SK-N-SH treated with all-trans-retinoic acid at 6 μM for 48 hours (cell line): ENCODE data around the gene FGF13.
A peak's percentile ranks its signal among the peaks of the same experiment; 100 is the strongest.

Source experiments
- ATAC-seq: fragments of 200-7000 bp; cut with Tn5 transposase; 3 replicates; pipeline ENCODE4 v1.9.1; 2020; ENCODE audit warnings: mild to moderate bottlenecking, moderate library complexity
- ARNTL ChIP-seq: fragments of 450-650 bp; formaldehyde crosslinking; IDR thresholded peaks from 2 replicates; pipeline ENCODE4 v1.5.0; 2020; ENCODE audit warnings: low read depth, mild to moderate bottlenecking, moderate library complexity, borderline replicate concordance
- BACH2 ChIP-seq: fragments of 250-450 bp; sonication (Bioruptor Pico); IDR thresholded peaks from 2 replicates; pipeline ENCODE4 v1.9.0; 2021; ENCODE audit warnings: mild to moderate bottlenecking, borderline replicate concordance
- CREB5 ChIP-seq: fragments of 250-450 bp; sonication (Bioruptor Pico); IDR thresholded peaks from 2 replicates; pipeline ENCODE4 v1.5.1; 2020; ENCODE audit warnings: low read depth, mild to moderate bottlenecking, moderate library complexity
- CSDC2 ChIP-seq: fragments of 250-450 bp; sonication (Bioruptor Pico); IDR thresholded peaks from 2 replicates; pipeline ENCODE4 v1.5.0; 2020; ENCODE audit warnings: mild to moderate bottlenecking, moderate library complexity
- CSRNP3 ChIP-seq: fragments of 250-450 bp; sonication (Bioruptor Pico); IDR thresholded peaks from 2 replicates; pipeline ENCODE4 v1.5.1; 2021; ENCODE audit warnings: mild to moderate bottlenecking, moderate library complexity
- ESRRG ChIP-seq: fragments of 250-450 bp; sonication (Bioruptor Pico); IDR thresholded peaks from 2 replicates; pipeline ENCODE4 v1.6.1; 2021; ENCODE audit warnings: mild to moderate bottlenecking
- GLIS3 ChIP-seq: fragments of 250-450 bp; sonication (Bioruptor Pico); IDR thresholded peaks from 2 replicates; pipeline ENCODE4 v1.5.0; 2020; ENCODE audit warnings: mild to moderate bottlenecking, moderate library complexity
- ISL1 ChIP-seq: fragments of 250-450 bp; sonication (Bioruptor Pico); IDR thresholded peaks from 2 replicates; pipeline ENCODE4 v2.1.2; 2022; ENCODE audit warnings: mild to moderate bottlenecking, moderate library complexity
- OSR1 ChIP-seq: fragments of 250-450 bp; sonication (Bioruptor Pico); IDR thresholded peaks from 2 replicates; pipeline ENCODE4 v1.8.0; 2022; ENCODE audit warnings: moderate library complexity, mild to moderate bottlenecking, inconsistent platforms
- POU6F1 ChIP-seq: fragments of 250-450 bp; sonication (Bioruptor Pico); IDR thresholded peaks from 2 replicates; pipeline ENCODE4 v1.8.0; 2021; ENCODE audit warnings: low read depth, mild to moderate bottlenecking, moderate library complexity, borderline replicate concordance
- PPARA ChIP-seq: fragments of 250-450 bp; sonication (Bioruptor Pico); IDR thresholded peaks from 2 replicates; pipeline ENCODE4 v1.5.0; 2020; ENCODE audit warnings: mild to moderate bottlenecking, borderline replicate concordance
- RARB ChIP-seq: fragments of 250-450 bp; sonication (Bioruptor Pico); IDR thresholded peaks from 2 replicates; pipeline ENCODE4 v1.8.0; 2021; ENCODE audit warnings: mild to moderate bottlenecking, moderate library complexity
- SNAI2 ChIP-seq: fragments of 250-450 bp; sonication (Bioruptor Pico); IDR thresholded peaks from 2 replicates; pipeline ENCODE4 v1.5.0; 2020; ENCODE audit warnings: mild to moderate bottlenecking, moderate library complexity
- TOX ChIP-seq: fragments of 250-450 bp; sonication (Bioruptor Pico); IDR thresholded peaks from 2 replicates; pipeline ENCODE4 v1.8.0; 2021; ENCODE audit warnings: mild to moderate bottlenecking, moderate library complexity, borderline replicate concordance
- TSHZ2 ChIP-seq: fragments of 250-450 bp; sonication (Bioruptor Pico); IDR thresholded peaks from 2 replicates; pipeline ENCODE4 v1.5.0; 2020; ENCODE audit warnings: mild to moderate bottlenecking, moderate library complexity
- ZC3H10 ChIP-seq: fragments of 250-450 bp; sonication (Bioruptor Pico); IDR thresholded peaks from 2 replicates; pipeline ENCODE4 v1.5.1; 2021; ENCODE audit warnings: mild to moderate bottlenecking, moderate library complexity
- ZFP3 ChIP-seq: fragments of 250-450 bp; sonication (Bioruptor Pico); IDR thresholded peaks from 2 replicates; pipeline ENCODE4 v1.5.0; 2020; ENCODE audit warnings: mild to moderate bottlenecking, moderate library complexity
- ZNF565 ChIP-seq: fragments of 450-650 bp; formaldehyde crosslinking; conservative IDR thresholded peaks from 2 replicates; pipeline ENCODE4 v1.5.0; 2020; ENCODE audit warnings: low read depth, mild to moderate bottlenecking, moderate library complexity
- ZNF8 ChIP-seq: fragments of 450-650 bp; formaldehyde crosslinking; IDR thresholded peaks from 2 replicates; pipeline ENCODE4 v1.5.0; 2020; ENCODE audit warnings: mild to moderate bottlenecking, moderate library complexity

FGF13 gene

GRCh38 chrX:138711399-138712347 is at the start of gene FGF13:
Gene FGF13 (minus strand): TSS chrX:138711717. CDS start chrX:138711003, 714 bp downstream.
- ATAC-seq = peak; percentile 62; the same call in 2 of the 3 replicates
- TF ChIP-seq TOX = no peak
- TF ChIP-seq ZFP3 (CRISPR knock-in tag) = no peak
- no peak for TF ChIP-seq CSRNP3
- no peak for TF ChIP-seq POU6F1
- TF ChIP-seq SNAI2 (CRISPR knock-in tag) = no peak
- no peak for TF ChIP-seq TSHZ2 (CRISPR knock-in tag)
- no peak for TF ChIP-seq OSR1
- no peak for TF ChIP-seq ISL1 (CRISPR knock-in tag)
- TF ChIP-seq CSDC2 (CRISPR knock-in tag) = no peak
- TF ChIP-seq CREB5 (CRISPR knock-in tag) = no peak
- TF ChIP-seq RARB (CRISPR knock-in tag) = no peak
- TF ChIP-seq ESRRG (CRISPR knock-in tag) = no peak
- no peak for TF ChIP-seq ZC3H10 (CRISPR knock-in tag)
- TF ChIP-seq ZNF565 = no peak
- TF ChIP-seq PPARA (CRISPR knock-in tag) = no peak
- TF ChIP-seq ARNTL (CRISPR knock-in tag) = no peak
- no peak for TF ChIP-seq GLIS3 (CRISPR knock-in tag)
- no peak for TF ChIP-seq ZNF8 (CRISPR knock-in tag)
- no peak for TF ChIP-seq BACH2 (CRISPR knock-in tag)

GRCh38 chrX:138759217-138759943 is 47.9 kb upstream of the FGF13 start:
- no peak for ATAC-seq
- TF ChIP-seq RARB (CRISPR knock-in tag) (no peak), BACH2 (CRISPR knock-in tag) (no peak), ZC3H10 (CRISPR knock-in tag) (no peak), ISL1 (CRISPR knock-in tag) (no peak), ARNTL (CRISPR knock-in tag) (no peak), PPARA (CRISPR knock-in tag) (no peak), POU6F1 (no peak), ESRRG (CRISPR knock-in tag) (no peak), CSRNP3 (no peak)
